IPS DF 6.9 (cell line): Measurements from ENCODE around the gene PRKN.

ENCODE experiments used
- DNase-seq: peaks from one replicate; pipeline ENCODE4 v3.0.0-alpha.2; 2013; ENCODE audit warnings: low read depth, low spot score
- H3K27ac ChIP-seq: one replicate; pipeline ENCODE4 v1.5.1; 2013; ENCODE audit warnings: low read length, control low read depth
- H3K27me3 ChIP-seq: 2 replicates; pipeline ENCODE4 v1.6.1; 2013; ENCODE audit warnings: mild to moderate bottlenecking, low read length; ENCODE audit not compliant: control insufficient read depth, insufficient read depth
- H3K36me3 ChIP-seq: 2 replicates; pipeline ENCODE4 v1.6.1; 2013; ENCODE audit warnings: low read length; ENCODE audit not compliant: control insufficient read depth, insufficient read depth
- H3K4me1 ChIP-seq: 2 replicates; pipeline ENCODE4 v1.6.1; 2013; ENCODE audit warnings: low read length; ENCODE audit not compliant: control insufficient read depth, insufficient read depth
- H3K4me3 ChIP-seq: 2 replicates; pipeline ENCODE4 v1.5.1; 2013; ENCODE audit warnings: mild to moderate bottlenecking, low read length
- H3K9me3 ChIP-seq: 2 replicates; pipeline ENCODE4 v1.6.1; 2013; ENCODE audit warnings: low read length, inconsistent platforms; ENCODE audit not compliant: control insufficient read depth, insufficient read depth
- WGBS: extraction: QIAGEN DNeasy Blood & Tissue Kit; methylation state at CpG from one replicate; pipeline ENCODE4 v1.1.7; 2013; ENCODE audit warnings: mixed read lengths, missing lambda C conversion rate; ENCODE audit not compliant: insufficient read length, insufficient coverage; 5-methylcytosine and 5-hydroxymethylcytosine counted together

The PRKN gene

GRCh38 chr6:161683400-161683799 lies 1044.2 kb downstream of the PRKN start:
- Histone ChIP-seq H3K36me3 (no peaks in the 10 kb centered on the region), H3K4me3 (no peak overlapping the region), H3K9me3 (no peaks in the 10 kb centered on the region), H3K4me1 (no peaks in the 10 kb centered on the region; the same call in 1 of the 2 replicates), H3K27ac (no peak overlapping the region), H3K27me3 (no peaks in the 10 kb centered on the region)
- WGBS = no CpG with 5 or more reads among the region's 5 CpGs
- DNase-seq = no peak

GRCh38 chr6:161682982-161683381 lies 1044.6 kb downstream of the PRKN start:
- Histone ChIP-seq H3K9me3 (no peaks in the 10 kb centered on the region), H3K4me3 (no peak overlapping the region), H3K27ac (no peak overlapping the region), H3K27me3 (no peaks in the 10 kb centered on the region), H3K36me3 (no peaks in the 10 kb centered on the region), H3K4me1 (no peaks in the 10 kb centered on the region; the same call in 1 of the 2 replicates)
- WGBS = no CpG with 5 or more reads among the region's 9 CpGs
- DNase-seq = no peak

- Histone ChIP-seq H3K27me3 (no peaks in the 10 kb centered on the region), H3K36me3 (no peaks in the 10 kb centered on the region)
Measured at GRCh38 chr6:161679980-161680538, 1047.5 kb downstream of the PRKN start.

GRCh38 chr6:161677188-161677587 lies 1050.4 kb downstream of the PRKN start:
- no peaks in the 10 kb centered on the region for H3K36me3 ChIP-seq
- H3K27ac ChIP-seq = no peak overlapping the region
- H3K4me3 ChIP-seq = no peak overlapping the region
- H3K4me1 ChIP-seq = no peaks in the 10 kb centered on the region
- no CpG with 5 or more reads among the region's 7 CpGs for WGBS
- H3K27me3 ChIP-seq = no peaks in the 10 kb centered on the region
- no peaks in the 10 kb centered on the region for H3K9me3 ChIP-seq
- no peak for DNase-seq

More at GRCh38 chr6:161679980-161680538, 1047.5 kb downstream of the PRKN start:
- WGBS = no CpG with 5 or more reads among the region's 13 CpGs
- Histone ChIP-seq H3K4me1 (no peaks in the 10 kb centered on the region; the same call in 1 of the 2 replicates), H3K4me3 (no peak overlapping the region), H3K9me3 (no peaks in the 10 kb centered on the region), H3K27ac (no peak overlapping the region)
- DNase-seq = no peak

GRCh38 chr6:161676586-161676985 lies 1051.0 kb downstream of the PRKN start:
- no peak for DNase-seq
- no peaks in the 10 kb centered on the region for H3K9me3 ChIP-seq
- H3K27me3 ChIP-seq = no peaks in the 10 kb centered on the region
- H3K36me3 ChIP-seq = no peaks in the 10 kb centered on the region
- H3K27ac ChIP-seq = no peak overlapping the region
- no peak overlapping the region for H3K4me3 ChIP-seq
- H3K4me1 ChIP-seq = no peaks in the 10 kb centered on the region
- WGBS = no CpG with 5 or more reads among the region's 3 CpGs

- no peaks in the 10 kb centered on the region for H3K9me3 ChIP-seq
- no peak overlapping the region for H3K4me3 ChIP-seq
- no peak overlapping the region for H3K27ac ChIP-seq
- no peak for DNase-seq
- no peaks in the 10 kb centered on the region for H3K36me3 ChIP-seq
- no peaks in the 10 kb centered on the region for H3K27me3 ChIP-seq
- WGBS = 100% methylated on average over 1 of the region's 10 CpGs
- H3K4me1 ChIP-seq = no peaks in the 10 kb centered on the region
Measured at GRCh38 chr6:161674930-161675682, 1052.5 kb downstream of the PRKN start.

GRCh38 chr6:161673026-161673425 lies 1054.5 kb downstream of the PRKN start:
- WGBS = no CpG with 5 or more reads among the region's 6 CpGs
- Histone ChIP-seq H3K27ac (no peak overlapping the region), H3K9me3 (no peaks in the 10 kb centered on the region), H3K27me3 (no peaks in the 10 kb centered on the region), H3K36me3 (no peaks in the 10 kb centered on the region), H3K4me3 (no peak overlapping the region), H3K4me1 (no peaks in the 10 kb centered on the region)
- no peak for DNase-seq

- H3K4me3 ChIP-seq = no peak overlapping the region
- H3K9me3 ChIP-seq = no peaks in the 10 kb centered on the region
- H3K27me3 ChIP-seq = no peaks in the 10 kb centered on the region
- DNase-seq = no peak
- no CpG with 5 or more reads among the region's 9 CpGs for WGBS
- H3K36me3 ChIP-seq = no peaks in the 10 kb centered on the region
- no peaks in the 10 kb centered on the region for H3K4me1 ChIP-seq
- no peak overlapping the region for H3K27ac ChIP-seq
Measured at GRCh38 chr6:161671117-161671516, 1056.4 kb downstream of the PRKN start.

- no peaks in the 10 kb centered on the region for H3K27me3 ChIP-seq
- no peak overlapping the region for H3K4me3 ChIP-seq
- H3K27ac ChIP-seq = no peak overlapping the region
- no peak for DNase-seq
- no CpG with 5 or more reads among the region's 2 CpGs for WGBS
- H3K36me3 ChIP-seq = no peaks in the 10 kb centered on the region
- no peaks in the 10 kb centered on the region for H3K4me1 ChIP-seq
- H3K9me3 ChIP-seq = no peaks in the 10 kb centered on the region
Measured at GRCh38 chr6:161668665-161669064, 1058.9 kb downstream of the PRKN start.

GRCh38 chr6:161667957-161668356 lies 1059.6 kb downstream of the PRKN start:
- Histone ChIP-seq H3K4me1 (no peaks in the 10 kb centered on the region), H3K4me3 (no peak overlapping the region), H3K27me3 (no peaks in the 10 kb centered on the region), H3K36me3 (no peaks in the 10 kb centered on the region), H3K9me3 (no peaks in the 10 kb centered on the region), H3K27ac (no peak overlapping the region)
- DNase-seq = no peak
- WGBS = no CpG with 5 or more reads among the region's 1 CpG

GRCh38 chr6:161663682-161664081 lies 1063.9 kb downstream of the PRKN start:
- no peak for DNase-seq
- no peaks in the 10 kb centered on the region for H3K9me3 ChIP-seq
- no peaks in the 10 kb centered on the region for H3K27me3 ChIP-seq
- no peaks in the 10 kb centered on the region for H3K4me1 ChIP-seq
- no CpG with 5 or more reads among the region's 8 CpGs for WGBS
- H3K27ac ChIP-seq = no peak overlapping the region
- H3K4me3 ChIP-seq = no peak overlapping the region
- no peaks in the 10 kb centered on the region for H3K36me3 ChIP-seq
